PC-9 (cell line): ENCODE data around the gene PIGP. TPM values are rescaled to one million over a fixed set of nuclear protein-coding genes. Genes with fewer than 3 reads are reported as not detected.
"Not testable (repeated sequence)": the region's sequence is repeated elsewhere in the genome, so short reads cannot be mapped to it uniquely, and the experiment has no call there.

Source experiments
- BruUV-seq: library from RNA; stranded (reverse); fragments of 400-500 nt; replicated peaks from 2 replicates; lab custom pipeline; 2021; lab: Mats Ljungman, UMichigan
- CTCF ChIA-PET: fragments of 300-600 bp; sonication (Branson Sonifier 250); formaldehyde crosslinking; loops from one replicate; lab custom pipeline; 2022; ENCODE audit warnings: antibody characterized with exemption; lab: Charles Lee
- POLR2A ChIA-PET: fragments of 300-600 bp; sonication (Branson Sonifier 250); formaldehyde crosslinking; loops from one replicate; lab custom pipeline; 2022; ENCODE audit warnings: antibody characterized with exemption; ENCODE audit not compliant: unreplicated experiment; lab: Charles Lee
- DNase-seq, 2 experiments: peaks; one replicate each; pipeline versions ENCODE4 v3.0.0 to v3.0.0-alpha.2; 2015 to 2022; ENCODE audit warnings: mixed read lengths in 1 of 2
- H2AFZ ChIP-seq: fragments of 200-600 bp; sonication (generic); 2 replicates; pipeline ENCODE4 v1.8.1; 2017; ENCODE audit warnings: antibody characterized with exemption
- H3F3A ChIP-seq: fragments of 200-600 bp; sonication (generic); 2 replicates; pipeline ENCODE4 v1.8.1; 2017; ENCODE audit warnings: antibody characterized with exemption, mild to moderate bottlenecking, low read depth; ENCODE audit not compliant: insufficient read depth
- H3K27ac ChIP-seq: fragments of 200-600 bp; sonication (generic); 2 replicates; pipeline ENCODE4 v1.6.1; 2016; ENCODE audit warnings: mixed run types
- H3K27me3 ChIP-seq: fragments of 200-600 bp; sonication (generic); 2 replicates; pipeline ENCODE4 v1.6.1; 2016; ENCODE audit warnings: low read depth, mixed run types; ENCODE audit not compliant: insufficient read depth
- H3K36me3 ChIP-seq: fragments of 200-600 bp; sonication (generic); 2 replicates; pipeline ENCODE4 v1.6.1; 2016; ENCODE audit warnings: low read depth, mixed run types
- H3K4me1 ChIP-seq: fragments of 200-600 bp; sonication (generic); replicated peaks from 2 replicates; pipeline ENCODE4 v1.6.1; 2016; ENCODE audit warnings: mixed run types; ENCODE audit not compliant: insufficient read depth
- H3K4me2 ChIP-seq: fragments of 200-600 bp; sonication (generic); 2 replicates; pipeline ENCODE4 v1.6.1; 2017; ENCODE audit warnings: mixed run types
- H3K4me3 ChIP-seq: fragments of 200-600 bp; sonication (generic); 2 replicates; pipeline ENCODE4 v1.6.1; 2016; ENCODE audit warnings: mixed run types
- H3K79me2 ChIP-seq: fragments of 200-600 bp; sonication (generic); 2 replicates; pipeline ENCODE4 v1.6.1; 2017; ENCODE audit warnings: low read depth, mixed run types
- H3K9me2 ChIP-seq: fragments of 200-600 bp; sonication (generic); 2 replicates; pipeline ENCODE4 v1.8.1; 2017; ENCODE audit warnings: mild to moderate bottlenecking; ENCODE audit not compliant: insufficient read depth
- H3K9me3 ChIP-seq: fragments of 200-600 bp; sonication (generic); 2 replicates; pipeline ENCODE4 v1.8.1; 2016; ENCODE audit warnings: low read depth; ENCODE audit not compliant: insufficient read depth
- H4K20me1 ChIP-seq: fragments of 200-600 bp; sonication (generic); 2 replicates; pipeline ENCODE4 v1.8.1; 2017; ENCODE audit not compliant: insufficient read depth
- CTCF ChIP-seq: fragments of 200-600 bp; sonication (generic); conservative IDR thresholded peaks from 2 replicates; pipeline ENCODE4 v1.6.1; 2017; ENCODE audit warnings: mixed run types, antibody characterized with exemption, mild to moderate bottlenecking, moderate library complexity
- EZH2 ChIP-seq: fragments of 200-600 bp; sonication (generic); IDR thresholded peaks from 2 replicates; pipeline ENCODE4 v1.8.0; 2017; ENCODE audit warnings: antibody characterized with exemption, low read depth
- intact Hi-C: fragments of 100-400 bp; cut with micrococcal nuclease; formaldehyde crosslinking; loops from one replicate; pipeline ENCODE4 v1.10.0; 2022; ENCODE audit not compliant: unreplicated experiment
- total RNA-seq: library from RNA; stranded (reverse); gene quantifications from 2 replicates; pipeline ENCODE4 v1.2.3, GENCODE V29; 2021

The PIGP gene
- total RNA-seq, 1 experiment from 2014 or later, result 20.9 TPM

- ChIA-PET POLR2A (no interaction called here), CTCF (no interaction called here)
- H3K4me2 ChIP-seq, result no peak overlapping the region
- TF ChIP-seq EZH2, result no peak
- TF ChIP-seq CTCF, result no peak
- BruUV-seq, result no TSS peak
- intact Hi-C loops, result no loop called here
- H3K79me2 ChIP-seq, result no peaks in the 10 kb centered on the region
- H3K36me3 ChIP-seq, result no peaks in the 10 kb centered on the region
- H3K27ac ChIP-seq, result no peak overlapping the region
- H3K9me2 ChIP-seq, result no peaks in the 10 kb centered on the region
- DNase-seq, result no peak
- H3K4me1 ChIP-seq, result peaks cover 7% of the 10 kb centered on the region
- H3F3A ChIP-seq, result peaks cover 7% of the 10 kb centered on the region; the same call in 1 of the 2 replicates
- no peak overlapping the region for H3K4me3 ChIP-seq
- no peaks in the 10 kb centered on the region for H3K27me3 ChIP-seq
- H3K9me3 ChIP-seq, result no peaks in the 10 kb centered on the region
- no peak overlapping the region for H2AFZ ChIP-seq
- H4K20me1 ChIP-seq, result no peaks in the 10 kb centered on the region
Observed at GRCh38 chr21:37058261-37058660, 14.6 kb downstream of the PIGP start.

- intact Hi-C loops, result no loop called here
- H3F3A ChIP-seq, result peaks cover 7% of the 10 kb centered on the region; the same call in 1 of the 2 replicates
- CTCF ChIA-PET, result no interaction called here
- no peaks in the 10 kb centered on the region for H3K36me3 ChIP-seq
- no peak overlapping the region for H3K27ac ChIP-seq
- no peaks in the 10 kb centered on the region for H3K27me3 ChIP-seq
- H3K9me2 ChIP-seq, result no peaks in the 10 kb centered on the region
- H4K20me1 ChIP-seq, result no peaks in the 10 kb centered on the region
- H2AFZ ChIP-seq, result no peak overlapping the region
- no peak overlapping the region for H3K4me2 ChIP-seq
- no peaks in the 10 kb centered on the region for H3K9me3 ChIP-seq
- no TSS peak for BruUV-seq
- no peak for DNase-seq
- POLR2A ChIA-PET, result no interaction called here
- peaks cover 7% of the 10 kb centered on the region for H3K4me1 ChIP-seq
- TF ChIP-seq CTCF (no peak), EZH2 (no peak)
- H3K4me3 ChIP-seq, result no peak overlapping the region
- H3K79me2 ChIP-seq, result no peaks in the 10 kb centered on the region
Observed at GRCh38 chr21:37057614-37058013, 15.3 kb downstream of the PIGP start.

GRCh38 chr21:37055271-37055855, 17.5 kb downstream of the PIGP start:
- H3K9me3 ChIP-seq, result no peaks in the 10 kb centered on the region
- ChIA-PET POLR2A (no interaction called here), CTCF (no interaction called here)
- H4K20me1 ChIP-seq, result no peaks in the 10 kb centered on the region
- intact Hi-C loops, result no loop called here
- H3F3A ChIP-seq, result no peaks in the 10 kb centered on the region
- H3K27me3 ChIP-seq, result no peaks in the 10 kb centered on the region
- TF ChIP-seq CTCF (no peak), EZH2 (no peak)
- H3K4me2 ChIP-seq, result no peak overlapping the region
- H3K79me2 ChIP-seq, result no peaks in the 10 kb centered on the region
- no TSS peak for BruUV-seq
- no peak overlapping the region for H2AFZ ChIP-seq
- no peaks in the 10 kb centered on the region for H3K36me3 ChIP-seq
- H3K4me1 ChIP-seq, result no peaks in the 10 kb centered on the region
- no peaks in the 10 kb centered on the region for H3K9me2 ChIP-seq
- no peak overlapping the region for H3K27ac ChIP-seq
- DNase-seq, result no peak
- H3K4me3 ChIP-seq, result no peak overlapping the region

GRCh38 chr21:37049741-37050140, 23.1 kb downstream of the PIGP start:
- CTCF ChIA-PET, H3F3A ChIP-seq, BruUV-seq, DNase-seq, H3K36me3 ChIP-seq, H3K9me3 ChIP-seq, H4K20me1 ChIP-seq, POLR2A ChIA-PET, H3K4me3 ChIP-seq, H3K9me2 ChIP-seq, H3K27ac ChIP-seq, H3K27me3 ChIP-seq, H3K79me2 ChIP-seq, intact Hi-C loops, H2AFZ ChIP-seq, H3K4me2 ChIP-seq: not testable (repeated sequence)
- peaks cover 20% of the 10 kb centered on the region for H3K4me1 ChIP-seq
